ENCODE data around the gene TM4SF5. TPM values are rescaled to one million over a fixed set of nuclear protein-coding genes. Genes with fewer than 3 reads are reported as not detected.

The TM4SF5 gene
- total RNA-seq, 1 donor from 2014 or later, result not detected

- Histone ChIP-seq H3K27me3 (ENCODE audit: control insufficient read depth, insufficient read depth, low read length) (no peaks in the 10 kb centered on the region), H3K36me3 (ENCODE audit: control insufficient read depth, insufficient read depth, low read length) (peaks cover 22% of the 10 kb centered on the region), H3K4me3 (ENCODE audit: low read depth, low read length) (peak overlapping the region; percentile 87)
- no peak for TF ChIP-seq CTCF (IDR thresholded peaks at IDR 0.05; ENCODE audit: insufficient read depth, low read length, severe bottlenecking)
- no peak for DNase-seq (ENCODE audit: low read depth)
- FAIRE-seq, result no peak
Observed at GRCh38 chr17:4807605-4808377, 36.1 kb downstream of the TM4SF5 start.

- TF ChIP-seq CTCF (IDR thresholded peaks at IDR 0.05; ENCODE audit: insufficient read depth, low read length, severe bottlenecking), result peak; percentile 9
- Histone ChIP-seq H3K27me3 (ENCODE audit: control insufficient read depth, insufficient read depth, low read length) (no peaks in the 10 kb centered on the region), H3K36me3 (ENCODE audit: control insufficient read depth, insufficient read depth, low read length) (peaks cover 22% of the 10 kb centered on the region), H3K4me3 (ENCODE audit: low read depth, low read length) (no peak overlapping the region)
- DNase-seq (ENCODE audit: low read depth), result no peak
- FAIRE-seq, result no peak
Observed at GRCh38 chr17:4808378-4808767, 36.7 kb downstream of the TM4SF5 start.

- Histone ChIP-seq H3K27me3 (ENCODE audit: control insufficient read depth, insufficient read depth, low read length) (no peaks in the 10 kb centered on the region), H3K36me3 (ENCODE audit: control insufficient read depth, insufficient read depth, low read length) (peaks cover 32% of the 10 kb centered on the region), H3K4me3 (ENCODE audit: low read depth, low read length) (no peak overlapping the region)
- DNase-seq (ENCODE audit: low read depth) (no peak), FAIRE-seq (no peak)
- TF ChIP-seq CTCF (IDR thresholded peaks at IDR 0.05; ENCODE audit: insufficient read depth, low read length, severe bottlenecking), result no peak
Observed at GRCh38 chr17:4810696-4811290, 39.1 kb downstream of the TM4SF5 start.

- Histone ChIP-seq H3K4me3 (ENCODE audit: low read depth, low read length) (no peak overlapping the region), H3K27me3 (ENCODE audit: control insufficient read depth, insufficient read depth, low read length) (no peaks in the 10 kb centered on the region), H3K36me3 (ENCODE audit: control insufficient read depth, insufficient read depth, low read length) (peaks cover 32% of the 10 kb centered on the region)
- DNase-seq (ENCODE audit: low read depth) (no peak), FAIRE-seq (no peak)
- no peak for TF ChIP-seq CTCF (IDR thresholded peaks at IDR 0.05; ENCODE audit: insufficient read depth, low read length, severe bottlenecking)
Observed at GRCh38 chr17:4811471-4811870, 39.8 kb downstream of the TM4SF5 start.

GRCh38 chr17:4812690-4813089, 41.0 kb downstream of the TM4SF5 start:
- TF ChIP-seq CTCF (IDR thresholded peaks at IDR 0.05; ENCODE audit: insufficient read depth, low read length, severe bottlenecking), result no peak
- Histone ChIP-seq H3K36me3 (ENCODE audit: control insufficient read depth, insufficient read depth, low read length) (peaks cover 40% of the 10 kb centered on the region), H3K4me3 (ENCODE audit: low read depth, low read length) (no peak overlapping the region), H3K27me3 (ENCODE audit: control insufficient read depth, insufficient read depth, low read length) (no peaks in the 10 kb centered on the region)
- DNase-seq (ENCODE audit: low read depth) (no peak), FAIRE-seq (peak; percentile 23)
